Activated CD4-positive, alpha-beta T cell treated with anti-CD3 and anti-CD28 coated beads, Interleukin-2, Interleukin-4, amounts not matched to agents 100 ng/mL and 50 ng/mL, durations not matched to agents 16 hours and 8 hours (primary cell): ENCODE results near the gene SPDYC.
"Not testable (repeated sequence)": the region's sequence is repeated elsewhere in the genome, so short reads cannot be mapped to it uniquely, and the experiment has no call there.

Source experiments
- DNase-seq: peaks from one replicate; pipeline ENCODE4 v3.0.0-alpha.2; 2020; ENCODE audit warnings: low spot score

Gene SPDYC

GRCh38 chr11:65169164-65169641 is 830 bp upstream of the SPDYC start:
- DNase-seq = no peak

GRCh38 chr11:65172600-65172999 is 2.6 kb downstream of the SPDYC start:
- DNase-seq = no peak

GRCh38 chr11:65174571-65175010 is 4.6 kb downstream of the SPDYC start:
- not testable (repeated sequence) for DNase-seq

- DNase-seq = peak; percentile 35
These were observed 11.0 kb downstream of the SPDYC start for GRCh38 chr11:65180877-65181568.

- peak; percentile 78 for DNase-seq
These were observed 11.7 kb downstream of the SPDYC start, which contains the start of gene CAPN1 for GRCh38 chr11:65181569-65182257. Gene CAPN1 (plus strand): TSS chr11:65181928. CDS start chr11:65182702, 774 bp downstream.

GRCh38 chr11:65182258-65183170 is 12.5 kb downstream of the SPDYC start:
- no peak for DNase-seq

GRCh38 chr11:65183201-65183891 is 13.3 kb downstream of the SPDYC start:
- no peak for DNase-seq

GRCh38 chr11:65184146-65184545 is 14.1 kb downstream of the SPDYC start:
- no peak for DNase-seq

GRCh38 chr11:65185171-65185570 is 15.1 kb downstream of the SPDYC start:
- no peak for DNase-seq

- DNase-seq = no peak
These were observed 15.9 kb downstream of the SPDYC start for GRCh38 chr11:65185869-65186341.

- no peak for DNase-seq
These were observed 16.7 kb downstream of the SPDYC start for GRCh38 chr11:65186701-65187100.

GRCh38 chr11:65187146-65187675 is 17.2 kb downstream of the SPDYC start:
- DNase-seq = no peak

- no peak for DNase-seq
These were observed 18.0 kb downstream of the SPDYC start for GRCh38 chr11:65187971-65188461.

GRCh38 chr11:65188486-65188885 is 18.5 kb downstream of the SPDYC start:
- DNase-seq = no peak

GRCh38 chr11:65189191-65189590 is 19.2 kb downstream of the SPDYC start:
- DNase-seq = no peak

GRCh38 chr11:65194564-65194963 is 24.5 kb downstream of the SPDYC start:
- DNase-seq = no peak

GRCh38 chr11:65204143-65204542 is 34.1 kb downstream of the SPDYC start:
- no peak for DNase-seq

GRCh38 chr11:65204646-65205601 is 34.9 kb downstream of the SPDYC start:
- peak; percentile 39 for DNase-seq

- DNase-seq = no peak
These were observed 35.6 kb downstream of the SPDYC start for GRCh38 chr11:65205602-65205967.

- no peak for DNase-seq
These were observed 36.4 kb downstream of the SPDYC start for GRCh38 chr11:65206441-65206841.
